HepG2 (cell line): ENCODE data around the gene HBS1L. TPM values are rescaled to one million over a fixed set of nuclear protein-coding genes. Genes with fewer than 3 reads are reported as not detected.

Experiments used
- ARHGAP35 ChIP-seq: sonication (generic); formaldehyde crosslinking; IDR thresholded peaks from 2 replicates; pipeline ENCODE4 v1.9.0; 2022; ENCODE audit warnings: mild to moderate bottlenecking, inconsistent platforms, moderate library complexity, missing genetic modification reagents, borderline replicate concordance
- ARID3A ChIP-seq: IDR thresholded peaks from 2 replicates; pipeline ENCODE4 v1.6.1; 2012; ENCODE audit warnings: low read depth, low read length, improper control_type of control experiment
- DMAP1 ChIP-seq: IDR thresholded peaks from 2 replicates; pipeline ENCODE4 v1.6.1; 2016
- HES4 ChIP-seq: sonication (generic); formaldehyde crosslinking; IDR thresholded peaks from 2 replicates; pipeline ENCODE4 v1.9.0; 2021; ENCODE audit warnings: mild to moderate bottlenecking, missing genetic modification reagents, borderline replicate concordance
- PAX8 ChIP-seq: sonication (generic); formaldehyde crosslinking; IDR thresholded peaks from 2 replicates; pipeline ENCODE4 v1.8.0; 2022; ENCODE audit warnings: mild to moderate bottlenecking, missing genetic modification reagents, borderline replicate concordance
- SOX13 ChIP-seq, 3 experiments: fragments of 450-650 bp in 1 of 3; sonication (generic) in 1 of 3; formaldehyde crosslinking in 1 of 3; IDR thresholded peaks in 2 of 3; conservative IDR thresholded peaks in 1 of 3; 2 replicates each; pipeline versions ENCODE4 v1.5.0 to v1.6.1; 2016 to 2020; ENCODE audit warnings: antibody characterized with exemption in 1 of 3, mild to moderate bottlenecking in 1 of 3, missing compliant biosample characterization in 1 of 3, missing genetic modification reagents in 1 of 3, moderate library complexity in 1 of 3
- SOX5 ChIP-seq: IDR thresholded peaks from 2 replicates; pipeline ENCODE4 v1.6.1; 2016; ENCODE audit warnings: borderline replicate concordance
- TARDBP ChIP-seq: sonication (generic); formaldehyde crosslinking; IDR thresholded peaks from 2 replicates; pipeline ENCODE4 v1.8.0; 2022; ENCODE audit warnings: mild to moderate bottlenecking, missing genetic modification reagents
- ZNF33A ChIP-seq: sonication (generic); formaldehyde crosslinking; IDR thresholded peaks from 2 replicates; pipeline ENCODE4 v1.5.1; 2020; ENCODE audit warnings: missing genetic modification reagents, mild to moderate bottlenecking, moderate library complexity, borderline replicate concordance
- ZNF547 ChIP-seq: sonication (generic); formaldehyde crosslinking; IDR thresholded peaks from 2 replicates; pipeline ENCODE4 v1.5.1; 2020; ENCODE audit warnings: mild to moderate bottlenecking, missing genetic modification reagents
- ZNF652 ChIP-seq: IDR thresholded peaks from 2 replicates; pipeline ENCODE4 v1.6.1; 2016; ENCODE audit warnings: low read depth, borderline replicate concordance
- polyA plus RNA-seq, 8 experiments: library from polyadenylated mRNA; depleted of rRNA in 3 of 8; stranded (reverse) in 7 of 8; unstranded in 1 of 8; fragments of >200 nt; fragmentation: Illumina TruSeq in 4 of 8; extraction: Trizol in 4 of 8; gene quantifications; 2 replicates each; pipeline versions ENCODE4 v1.2.1 to v1.2.3, GENCODE V29; 2011 to 2016; ENCODE audit warnings: low read depth in 4 of 8, missing spikeins in 1 of 8, mixed read lengths in 1 of 8; ENCODE audit not compliant: insufficient read depth in 1 of 8
- total RNA-seq, 5 experiments: library from RNA; depleted of rRNA; stranded (reverse); fragments of >200 nt; fragmentation: Illumina TruSeq; extraction: Trizol; gene quantifications; 2 replicates each; pipeline ENCODE4 v1.2.3, GENCODE V29; 2016; ENCODE audit warnings: low read depth in 1 of 5
- TF ChIP-seq, protein P1 (sequence below): sonication (generic); formaldehyde crosslinking; IDR thresholded peaks from 2 replicates; pipeline ENCODE4 v1.5.0; 2020; ENCODE audit warnings: mild to moderate bottlenecking, missing genetic modification reagents, borderline replicate concordance
- TF ChIP-seq, protein P2 (sequence below): sonication (generic); formaldehyde crosslinking; conservative IDR thresholded peaks from 2 replicates; pipeline ENCODE4 v1.4.0; 2020; ENCODE audit warnings: missing genetic modification reagents
- TF ChIP-seq, protein P3 (sequence below): sonication (generic); formaldehyde crosslinking; IDR thresholded peaks from 2 replicates; pipeline ENCODE4 v1.4.0; 2020; ENCODE audit warnings: mild to moderate bottlenecking, low read depth, missing genetic modification reagents
- TF ChIP-seq, protein P4 (sequence below): sonication (generic); formaldehyde crosslinking; IDR thresholded peaks from 2 replicates; pipeline ENCODE4 v1.8.1; 2023; ENCODE audit warnings: missing genetic modification reagents, mild to moderate bottlenecking, borderline replicate concordance

HBS1L gene
- total and polyA plus RNA-seq, 2 of the 13 experiments (the other 11 are each of a cell fraction or from before 2014, with no cell fraction given), result 44.1 to 138 TPM

DNA sequence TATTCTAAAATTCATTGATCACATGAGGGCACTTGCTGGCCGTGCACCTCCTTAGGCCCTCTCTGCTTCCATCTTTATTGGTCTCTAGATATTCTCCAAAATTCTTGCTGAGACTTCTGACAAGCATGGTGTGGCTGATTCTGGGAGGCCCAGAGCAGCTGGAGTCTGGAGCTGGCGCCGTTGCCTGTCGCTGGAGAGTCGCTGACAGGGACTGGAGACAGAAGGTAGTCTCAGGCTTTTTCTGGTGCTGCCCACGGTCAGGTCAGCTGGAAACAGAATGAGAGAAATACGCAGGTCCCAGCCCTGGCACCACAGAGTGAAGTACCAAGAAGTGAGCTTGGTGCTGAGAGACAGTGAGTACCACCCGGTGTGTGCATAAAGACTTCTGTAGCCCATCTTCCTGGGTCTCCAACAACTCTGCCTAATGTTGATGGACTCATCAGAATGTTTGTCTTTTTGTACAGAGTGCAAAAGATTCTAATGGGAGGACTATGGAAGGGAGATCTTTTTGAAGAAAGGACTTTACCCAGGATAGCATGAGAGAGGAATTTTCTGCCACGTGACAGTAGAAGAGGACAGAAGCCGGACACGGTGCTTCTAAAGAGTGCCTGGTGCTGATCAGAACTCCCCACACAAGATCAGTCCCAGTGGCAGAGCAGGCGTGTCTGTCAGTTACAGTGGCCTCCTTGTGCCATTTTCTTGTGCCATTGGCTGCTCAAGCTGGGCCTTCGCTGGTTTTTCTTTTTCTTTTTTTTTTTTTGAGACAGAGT, 102.9 kb downstream of the HBS1L start (continued):
- TF ChIP-seq, protein P1, sequence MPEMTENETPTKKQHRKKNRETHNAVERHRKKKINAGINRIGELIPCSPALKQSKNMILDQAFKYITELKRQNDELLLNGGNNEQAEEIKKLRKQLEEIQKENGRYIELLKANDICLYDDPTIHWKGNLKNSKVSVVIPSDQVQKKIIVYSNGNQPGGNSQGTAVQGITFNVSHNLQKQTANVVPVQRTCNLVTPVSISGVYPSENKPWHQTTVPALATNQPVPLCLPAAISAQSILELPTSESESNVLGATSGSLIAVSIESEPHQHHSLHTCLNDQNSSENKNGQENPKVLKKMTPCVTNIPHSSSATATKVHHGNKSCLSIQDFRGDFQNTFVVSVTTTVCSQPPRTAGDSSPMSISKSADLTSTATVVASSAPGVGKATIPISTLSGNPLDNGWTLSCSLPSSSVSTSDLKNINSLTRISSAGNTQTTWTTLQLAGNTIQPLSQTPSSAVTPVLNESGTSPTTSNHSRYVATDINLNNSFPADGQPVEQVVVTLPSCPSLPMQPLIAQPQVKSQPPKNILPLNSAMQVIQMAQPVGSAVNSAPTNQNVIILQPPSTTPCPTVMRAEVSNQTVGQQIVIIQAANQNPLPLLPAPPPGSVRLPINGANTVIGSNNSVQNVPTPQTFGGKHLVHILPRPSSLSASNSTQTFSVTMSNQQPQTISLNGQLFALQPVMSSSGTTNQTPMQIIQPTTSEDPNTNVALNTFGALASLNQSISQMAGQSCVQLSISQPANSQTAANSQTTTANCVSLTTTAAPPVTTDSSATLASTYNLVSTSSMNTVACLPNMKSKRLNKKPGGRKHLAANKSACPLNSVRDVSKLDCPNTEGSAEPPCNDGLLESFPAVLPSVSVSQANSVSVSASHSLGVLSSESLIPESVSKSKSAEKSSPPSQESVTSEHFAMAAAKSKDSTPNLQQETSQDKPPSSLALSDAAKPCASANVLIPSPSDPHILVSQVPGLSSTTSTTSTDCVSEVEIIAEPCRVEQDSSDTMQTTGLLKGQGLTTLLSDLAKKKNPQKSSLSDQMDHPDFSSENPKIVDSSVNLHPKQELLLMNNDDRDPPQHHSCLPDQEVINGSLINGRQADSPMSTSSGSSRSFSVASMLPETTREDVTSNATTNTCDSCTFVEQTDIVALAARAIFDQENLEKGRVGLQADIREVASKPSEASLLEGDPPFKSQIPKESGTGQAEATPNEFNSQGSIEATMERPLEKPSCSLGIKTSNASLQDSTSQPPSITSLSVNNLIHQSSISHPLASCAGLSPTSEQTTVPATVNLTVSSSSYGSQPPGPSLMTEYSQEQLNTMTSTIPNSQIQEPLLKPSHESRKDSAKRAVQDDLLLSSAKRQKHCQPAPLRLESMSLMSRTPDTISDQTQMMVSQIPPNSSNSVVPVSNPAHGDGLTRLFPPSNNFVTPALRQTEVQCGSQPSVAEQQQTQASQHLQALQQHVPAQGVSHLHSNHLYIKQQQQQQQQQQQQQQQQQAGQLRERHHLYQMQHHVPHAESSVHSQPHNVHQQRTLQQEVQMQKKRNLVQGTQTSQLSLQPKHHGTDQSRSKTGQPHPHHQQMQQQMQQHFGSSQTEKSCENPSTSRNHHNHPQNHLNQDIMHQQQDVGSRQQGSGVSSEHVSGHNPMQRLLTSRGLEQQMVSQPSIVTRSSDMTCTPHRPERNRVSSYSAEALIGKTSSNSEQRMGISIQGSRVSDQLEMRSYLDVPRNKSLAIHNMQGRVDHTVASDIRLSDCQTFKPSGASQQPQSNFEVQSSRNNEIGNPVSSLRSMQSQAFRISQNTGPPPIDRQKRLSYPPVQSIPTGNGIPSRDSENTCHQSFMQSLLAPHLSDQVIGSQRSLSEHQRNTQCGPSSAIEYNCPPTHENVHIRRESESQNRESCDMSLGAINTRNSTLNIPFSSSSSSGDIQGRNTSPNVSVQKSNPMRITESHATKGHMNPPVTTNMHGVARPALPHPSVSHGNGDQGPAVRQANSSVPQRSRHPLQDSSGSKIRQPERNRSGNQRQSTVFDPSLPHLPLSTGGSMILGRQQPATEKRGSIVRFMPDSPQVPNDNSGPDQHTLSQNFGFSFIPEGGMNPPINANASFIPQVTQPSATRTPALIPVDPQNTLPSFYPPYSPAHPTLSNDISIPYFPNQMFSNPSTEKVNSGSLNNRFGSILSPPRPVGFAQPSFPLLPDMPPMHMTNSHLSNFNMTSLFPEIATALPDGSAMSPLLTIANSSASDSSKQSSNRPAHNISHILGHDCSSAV (CRISPR knock-in tag), result no peak
- TF ChIP-seq TARDBP (CRISPR knock-in tag) (no peak), ZNF547 (CRISPR knock-in tag) (no peak), ARHGAP35 (CRISPR knock-in tag) (no peak), ZNF652 (CRISPR knock-in tag) (no peak), DMAP1 (CRISPR knock-in tag) (peak; percentile 39), PAX8 (CRISPR knock-in tag) (no peak), ARID3A (no peak), HES4 (CRISPR knock-in tag) (no peak), SOX5 (peak; percentile 19; the same call in 1 of the 2 replicates), ZNF33A (CRISPR knock-in tag) (no peak), SOX13 (IDR thresholded peaks at IDR 0.05) (no peak), SOX13 (CRISPR knock-in tag; conservative IDR thresholded peaks at IDR 0.05 in 1 of 2, IDR thresholded peaks at IDR 0.05 in 1 of 2) (peak in 1 of 2 experiments; percentile 41; a peak in 1 of 4 replicates)
- TF ChIP-seq, protein P2, sequence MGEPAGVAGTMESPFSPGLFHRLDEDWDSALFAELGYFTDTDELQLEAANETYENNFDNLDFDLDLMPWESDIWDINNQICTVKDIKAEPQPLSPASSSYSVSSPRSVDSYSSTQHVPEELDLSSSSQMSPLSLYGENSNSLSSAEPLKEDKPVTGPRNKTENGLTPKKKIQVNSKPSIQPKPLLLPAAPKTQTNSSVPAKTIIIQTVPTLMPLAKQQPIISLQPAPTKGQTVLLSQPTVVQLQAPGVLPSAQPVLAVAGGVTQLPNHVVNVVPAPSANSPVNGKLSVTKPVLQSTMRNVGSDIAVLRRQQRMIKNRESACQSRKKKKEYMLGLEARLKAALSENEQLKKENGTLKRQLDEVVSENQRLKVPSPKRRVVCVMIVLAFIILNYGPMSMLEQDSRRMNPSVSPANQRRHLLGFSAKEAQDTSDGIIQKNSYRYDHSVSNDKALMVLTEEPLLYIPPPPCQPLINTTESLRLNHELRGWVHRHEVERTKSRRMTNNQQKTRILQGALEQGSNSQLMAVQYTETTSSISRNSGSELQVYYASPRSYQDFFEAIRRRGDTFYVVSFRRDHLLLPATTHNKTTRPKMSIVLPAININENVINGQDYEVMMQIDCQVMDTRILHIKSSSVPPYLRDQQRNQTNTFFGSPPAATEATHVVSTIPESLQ (CRISPR knock-in tag), result no peak
- TF ChIP-seq, protein P3, sequence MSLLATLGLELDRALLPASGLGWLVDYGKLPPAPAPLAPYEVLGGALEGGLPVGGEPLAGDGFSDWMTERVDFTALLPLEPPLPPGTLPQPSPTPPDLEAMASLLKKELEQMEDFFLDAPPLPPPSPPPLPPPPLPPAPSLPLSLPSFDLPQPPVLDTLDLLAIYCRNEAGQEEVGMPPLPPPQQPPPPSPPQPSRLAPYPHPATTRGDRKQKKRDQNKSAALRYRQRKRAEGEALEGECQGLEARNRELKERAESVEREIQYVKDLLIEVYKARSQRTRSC, result no peak
- TF ChIP-seq, protein P4, sequence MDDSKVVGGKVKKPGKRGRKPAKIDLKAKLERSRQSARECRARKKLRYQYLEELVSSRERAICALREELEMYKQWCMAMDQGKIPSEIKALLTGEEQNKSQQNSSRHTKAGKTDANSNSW (CRISPR knock-in tag), result no peak
